A549 (cell line): ENCODE results near the gene CACUL1.

ENCODE experiments used
- CHD2 ChIP-seq: fragments of 150-350 bp; IDR thresholded peaks from 2 replicates; pipeline ENCODE4 v1.6.1; 2014; ENCODE audit warnings: low read length; ENCODE audit not compliant: partially characterized antibody
- EP300 ChIP-seq, 2 experiments: fragments of >200 bp; sonication (Bioruptor Twin); formaldehyde crosslinking; IDR thresholded peaks; 2 replicates in 1 of 2; 3 replicates in 1 of 2; pipeline ENCODE4 v1.6.1; 2016 to 2017
- POLR2A ChIP-seq: IDR thresholded peaks from 2 replicates; pipeline ENCODE4 v1.6.1; 2012; ENCODE audit warnings: mild to moderate bottlenecking, low read length
- TF ChIP-seq, protein P1 (sequence below): fragments of 450-650 bp; IDR thresholded peaks from 2 replicates; pipeline ENCODE4 v1.6.1; 2014; ENCODE audit warnings: antibody characterized with exemption
- TF ChIP-seq, protein P2 (sequence below): fragments of >200 bp; sonication (Bioruptor Twin); formaldehyde crosslinking; IDR thresholded peaks from 3 replicates; pipeline ENCODE4 v1.5.1; 2016

DNA sequence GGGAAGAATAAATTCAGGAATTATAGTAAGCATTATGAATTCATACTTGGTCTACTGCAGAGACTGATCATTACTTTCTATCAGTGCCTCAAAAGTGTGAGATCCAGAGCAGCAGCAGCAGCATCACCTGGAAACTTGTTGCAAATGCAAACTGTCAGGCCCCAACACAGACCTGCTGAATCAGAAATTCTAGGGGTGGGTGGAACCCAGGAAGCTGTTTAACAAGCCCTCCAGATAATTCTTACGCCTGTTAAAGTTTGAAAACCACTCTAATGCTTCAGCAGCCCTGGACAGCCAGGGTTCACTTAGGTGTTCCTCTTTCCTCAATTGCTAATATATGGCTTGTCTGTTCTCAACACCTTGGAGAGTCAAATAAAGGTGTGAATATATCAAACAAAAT, 19.5 kb downstream of the CACUL1 start:
- TF ChIP-seq, protein P1, sequence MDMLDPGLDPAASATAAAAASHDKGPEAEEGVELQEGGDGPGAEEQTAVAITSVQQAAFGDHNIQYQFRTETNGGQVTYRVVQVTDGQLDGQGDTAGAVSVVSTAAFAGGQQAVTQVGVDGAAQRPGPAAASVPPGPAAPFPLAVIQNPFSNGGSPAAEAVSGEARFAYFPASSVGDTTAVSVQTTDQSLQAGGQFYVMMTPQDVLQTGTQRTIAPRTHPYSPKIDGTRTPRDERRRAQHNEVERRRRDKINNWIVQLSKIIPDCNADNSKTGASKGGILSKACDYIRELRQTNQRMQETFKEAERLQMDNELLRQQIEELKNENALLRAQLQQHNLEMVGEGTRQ = no peak
- no peak for TF ChIP-seq POLR2A
- no peak for TF ChIP-seq EP300 (IDR thresholded peaks at IDR 0.05)
- TF ChIP-seq, protein P2, sequence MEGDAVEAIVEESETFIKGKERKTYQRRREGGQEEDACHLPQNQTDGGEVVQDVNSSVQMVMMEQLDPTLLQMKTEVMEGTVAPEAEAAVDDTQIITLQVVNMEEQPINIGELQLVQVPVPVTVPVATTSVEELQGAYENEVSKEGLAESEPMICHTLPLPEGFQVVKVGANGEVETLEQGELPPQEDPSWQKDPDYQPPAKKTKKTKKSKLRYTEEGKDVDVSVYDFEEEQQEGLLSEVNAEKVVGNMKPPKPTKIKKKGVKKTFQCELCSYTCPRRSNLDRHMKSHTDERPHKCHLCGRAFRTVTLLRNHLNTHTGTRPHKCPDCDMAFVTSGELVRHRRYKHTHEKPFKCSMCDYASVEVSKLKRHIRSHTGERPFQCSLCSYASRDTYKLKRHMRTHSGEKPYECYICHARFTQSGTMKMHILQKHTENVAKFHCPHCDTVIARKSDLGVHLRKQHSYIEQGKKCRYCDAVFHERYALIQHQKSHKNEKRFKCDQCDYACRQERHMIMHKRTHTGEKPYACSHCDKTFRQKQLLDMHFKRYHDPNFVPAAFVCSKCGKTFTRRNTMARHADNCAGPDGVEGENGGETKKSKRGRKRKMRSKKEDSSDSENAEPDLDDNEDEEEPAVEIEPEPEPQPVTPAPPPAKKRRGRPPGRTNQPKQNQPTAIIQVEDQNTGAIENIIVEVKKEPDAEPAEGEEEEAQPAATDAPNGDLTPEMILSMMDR = no peak
- TF ChIP-seq CHD2 = no peak
